HG03571 (cell line): ENCODE results near the gene NTNG1.

Experiments used
- ATAC-seq: cut with Tn5 transposase; IDR thresholded peaks from one replicate; pipeline ENCODE4 v1.9.1; 2021; ENCODE audit not compliant: unreplicated experiment

Gene NTNG1

DNA sequence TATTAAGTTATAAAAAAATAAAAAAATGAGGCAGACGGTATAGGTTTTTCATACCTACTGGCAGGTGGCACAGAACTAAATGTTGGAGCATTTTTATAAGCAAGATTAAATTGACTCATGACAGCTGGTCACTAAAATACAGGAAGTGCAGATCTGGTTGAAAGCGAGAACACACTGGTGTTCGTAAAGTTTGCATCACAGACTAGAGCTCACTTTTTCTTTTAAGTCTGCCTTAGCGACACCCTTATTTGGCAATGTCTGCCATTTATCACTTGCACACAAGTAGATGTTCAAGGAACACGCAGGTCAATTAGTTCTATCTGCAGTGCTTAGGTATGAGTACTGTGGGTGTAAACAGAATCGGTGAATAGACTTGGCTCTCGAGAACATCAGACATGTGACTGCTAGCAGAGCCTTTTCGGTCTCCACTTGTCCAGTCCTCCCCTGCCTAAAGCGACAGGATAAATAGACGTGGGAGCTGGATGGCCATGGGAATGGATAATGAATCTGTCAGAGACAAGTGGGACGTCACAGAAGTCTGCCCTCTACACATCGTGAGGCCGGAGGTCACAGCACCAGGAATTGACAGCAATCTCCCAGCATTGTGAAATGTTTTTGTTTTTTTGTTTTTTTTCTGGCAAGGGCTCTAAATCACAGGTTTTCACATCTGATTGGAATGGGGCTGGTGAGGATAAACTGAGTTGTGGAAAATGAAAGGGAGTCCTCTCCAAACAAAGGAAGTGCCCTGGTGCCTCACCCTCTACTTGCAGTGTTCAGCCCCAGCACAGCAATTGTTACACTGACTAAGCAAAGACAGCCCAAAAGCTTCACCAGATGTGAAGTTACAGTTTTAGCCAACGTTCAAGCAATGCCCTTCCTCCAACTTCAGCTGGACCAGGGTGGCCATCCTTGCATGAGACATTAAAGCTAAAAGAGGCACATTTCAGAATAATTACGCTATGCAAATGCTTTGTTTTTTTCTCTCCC is 248.9 kb downstream of the NTNG1 start:
- no peak for ATAC-seq

- no peak for ATAC-seq
Observed at GRCh38 chr1:107394301-107394700, 253.5 kb downstream of the NTNG1 start.

- ATAC-seq, result no peak
Observed at GRCh38 chr1:107401704-107402103, 260.9 kb downstream of the NTNG1 start.

GRCh38 chr1:107404756-107405155 is 263.9 kb downstream of the NTNG1 start:
- no peak for ATAC-seq

- no peak for ATAC-seq
Observed at GRCh38 chr1:107405236-107405635, 264.4 kb downstream of the NTNG1 start.

DNA sequence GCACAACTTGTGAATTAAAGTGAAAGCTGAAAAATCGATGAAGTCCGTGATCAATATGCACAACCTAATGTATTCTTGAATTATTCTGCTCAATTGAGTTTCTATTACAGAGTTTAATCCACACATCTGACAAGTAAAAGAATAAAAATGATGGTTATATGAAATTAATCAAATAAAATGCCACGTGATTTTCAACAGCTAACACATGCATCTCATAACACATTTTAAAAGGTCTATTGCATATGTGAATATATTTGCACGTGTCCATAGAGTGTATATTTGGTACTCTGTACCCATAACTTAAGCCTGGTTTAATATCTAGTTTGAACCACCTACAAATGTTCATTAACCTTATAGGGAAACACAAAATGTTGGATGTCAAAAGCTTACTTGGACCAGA is 266.2 kb downstream of the NTNG1 start:
- no peak for ATAC-seq

GRCh38 chr1:107413546-107413945 is 272.7 kb downstream of the NTNG1 start:
- no peak for ATAC-seq

GRCh38 chr1:107413951-107414350 is 273.1 kb downstream of the NTNG1 start:
- ATAC-seq, result no peak

DNA sequence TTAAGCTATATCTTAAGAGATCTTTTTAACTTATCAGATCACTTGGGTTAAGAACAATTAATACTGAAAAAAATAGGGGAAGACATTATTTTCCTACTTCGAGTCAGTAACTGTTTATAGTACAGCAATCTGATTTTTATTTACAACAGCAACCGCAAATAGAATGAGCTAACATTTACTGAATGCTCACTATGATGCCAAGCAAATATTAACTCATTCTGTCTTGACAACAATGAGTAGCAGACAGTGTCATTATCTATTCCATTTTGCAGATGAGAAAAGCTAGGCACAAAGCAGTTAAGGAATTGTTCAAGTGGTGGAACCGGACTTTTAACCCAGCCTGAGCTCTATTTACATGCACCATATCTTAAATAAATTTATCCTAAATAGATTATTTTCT is 273.7 kb downstream of the NTNG1 start:
- no peak for ATAC-seq

DNA sequence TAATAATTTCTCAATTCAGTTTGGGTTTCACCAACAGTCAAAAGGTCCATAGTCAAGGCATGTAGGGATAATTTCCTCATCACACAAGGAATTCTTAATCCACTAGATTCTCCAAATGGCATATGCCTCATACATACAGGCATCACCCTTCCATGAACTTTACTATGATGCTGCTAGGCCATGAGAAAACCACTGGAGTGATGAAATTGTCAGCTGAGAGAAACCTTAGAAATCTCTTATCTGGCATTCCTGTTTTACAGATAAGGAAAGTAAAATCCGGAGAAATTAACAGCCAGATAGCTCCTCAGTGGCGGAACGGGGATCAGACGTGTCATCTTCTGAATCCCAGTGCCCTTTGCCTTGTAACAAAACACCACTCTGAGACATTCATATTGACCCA is 274.4 kb downstream of the NTNG1 start:
- no peak for ATAC-seq

GRCh38 chr1:107419003-107419402 is 278.2 kb downstream of the NTNG1 start:
- ATAC-seq, result no peak

DNA sequence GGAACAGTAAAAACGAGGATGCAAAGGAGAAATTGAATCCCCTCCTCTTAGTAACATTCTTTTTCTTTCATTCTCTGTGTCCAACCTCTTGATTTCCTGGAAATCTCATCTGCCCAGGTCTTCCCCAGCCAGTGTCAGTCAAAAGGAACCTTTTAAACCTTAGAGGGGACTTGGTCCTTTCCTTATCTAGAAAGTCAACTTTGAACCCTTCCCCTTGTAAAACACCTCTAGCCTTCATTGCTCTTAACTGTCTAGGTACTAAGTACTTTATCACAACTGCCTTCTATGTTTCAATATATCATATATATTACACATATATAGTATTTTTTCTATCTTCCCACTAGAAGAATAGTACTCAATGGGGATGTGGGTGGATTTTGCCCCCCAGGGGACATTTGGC is 282.1 kb downstream of the NTNG1 start:
- no peak for ATAC-seq

- peak; percentile 65 for ATAC-seq
Observed at GRCh38 chr1:107430540-107431228, 289.8 kb downstream of the NTNG1 start.

- no peak for ATAC-seq
Observed at GRCh38 chr1:107432108-107432507, 291.3 kb downstream of the NTNG1 start.

DNA sequence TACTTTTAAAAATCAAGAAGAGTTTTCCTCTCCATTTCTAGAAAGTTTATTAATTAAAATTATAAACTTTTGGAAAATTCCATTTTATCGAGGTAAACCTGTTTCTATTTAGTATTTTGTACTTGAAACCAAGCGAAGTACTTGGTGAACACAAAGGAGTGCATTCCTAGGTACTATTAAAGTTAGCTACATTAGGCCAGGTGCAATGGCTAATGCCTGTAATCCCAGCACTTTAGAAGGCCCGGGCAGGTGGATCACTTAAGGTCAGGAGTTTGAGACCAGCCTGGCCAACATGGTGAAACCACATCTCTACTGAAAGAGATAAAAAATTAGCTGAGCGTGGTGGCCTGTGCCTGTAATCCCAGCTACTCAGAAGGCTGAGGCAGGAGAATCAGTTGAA is 292.2 kb downstream of the NTNG1 start:
- ATAC-seq, result no peak

DNA sequence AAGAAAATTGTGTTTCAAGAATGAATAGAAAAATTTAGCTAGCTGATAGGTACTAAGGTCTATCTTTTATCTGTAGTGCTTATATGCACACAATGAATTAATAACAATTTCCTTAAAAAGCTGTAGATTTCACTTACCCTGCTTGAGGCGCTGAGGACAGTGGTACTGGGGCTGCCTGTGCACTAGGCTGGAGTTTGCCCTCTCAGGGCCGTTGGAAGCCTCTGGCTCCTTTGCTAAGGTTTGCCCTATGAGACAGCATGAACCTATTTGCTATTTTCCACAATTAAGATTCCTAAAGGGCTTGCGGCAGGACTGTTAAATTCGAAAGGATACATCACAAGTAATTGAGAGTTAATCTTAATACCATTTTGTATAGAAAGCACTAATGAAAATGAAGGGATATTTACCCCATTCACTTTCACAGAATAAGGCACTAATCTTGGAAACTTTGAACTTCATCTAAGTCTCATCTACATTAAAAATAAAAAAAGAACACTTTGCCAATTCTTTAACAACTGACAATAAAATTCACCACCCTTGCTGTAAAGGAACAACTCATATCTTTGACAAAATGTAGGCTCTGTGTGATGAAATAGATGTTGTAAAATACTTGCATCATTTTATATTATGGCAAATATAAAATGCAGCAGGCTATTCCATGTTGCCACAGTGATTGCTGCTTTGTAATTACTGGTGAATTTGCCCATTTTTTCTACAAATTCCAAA is 293.0 kb downstream of the NTNG1 start:
- no peak for ATAC-seq

- ATAC-seq, result no peak
Observed at GRCh38 chr1:107434361-107434693, 293.5 kb downstream of the NTNG1 start.

DNA sequence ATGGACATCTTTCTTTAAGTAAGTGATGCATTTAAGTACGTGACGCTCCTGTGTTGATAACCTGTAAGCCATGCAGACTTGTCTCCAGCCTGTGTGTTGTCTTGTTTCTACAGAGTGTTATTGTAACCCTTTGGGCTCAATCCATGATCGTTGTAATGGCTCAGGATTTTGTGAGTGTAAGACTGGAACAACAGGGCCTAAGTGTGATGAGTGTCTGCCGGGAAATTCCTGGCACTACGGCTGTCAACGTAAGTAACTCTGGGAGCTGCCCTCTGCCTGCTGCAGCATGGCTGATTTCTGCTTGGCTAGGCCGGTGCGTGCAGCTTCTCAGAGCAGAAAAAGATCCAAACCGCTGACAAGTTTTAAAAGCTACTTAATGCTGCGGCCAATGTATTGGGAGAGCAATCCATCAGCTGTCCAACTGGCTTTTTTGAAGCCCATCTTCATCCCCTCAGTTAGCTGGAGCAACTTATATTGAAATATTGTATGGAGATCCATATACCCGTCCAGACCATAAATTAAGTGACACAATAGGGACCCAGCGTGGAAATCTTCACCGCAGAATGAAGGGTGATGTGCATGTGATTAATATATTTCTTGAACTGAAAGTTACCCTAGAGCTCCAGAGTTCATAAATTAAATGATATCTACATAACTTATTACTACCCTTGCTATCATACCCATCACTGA is 295.9 kb downstream of the NTNG1 start:
- no peak for ATAC-seq

DNA sequence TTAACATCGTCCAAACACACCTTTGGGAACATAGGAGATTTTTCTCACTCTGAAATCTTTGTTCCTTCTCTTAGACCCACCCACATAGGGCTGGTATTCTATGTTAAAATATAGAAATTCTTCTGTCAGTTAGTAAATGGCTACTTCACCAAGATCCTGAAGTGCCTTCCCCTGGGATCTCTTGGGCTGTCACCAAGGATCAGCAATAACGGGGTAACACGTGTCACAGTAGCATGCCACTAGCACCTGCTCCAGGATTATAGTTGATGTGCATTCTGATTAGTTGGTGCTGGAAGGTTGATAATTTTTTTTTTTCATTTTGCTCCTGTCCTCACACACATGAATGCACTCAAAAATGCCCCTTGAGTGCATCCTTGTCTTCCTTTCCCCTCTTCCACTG is 298.7 kb downstream of the NTNG1 start:
- no peak for ATAC-seq

DNA sequence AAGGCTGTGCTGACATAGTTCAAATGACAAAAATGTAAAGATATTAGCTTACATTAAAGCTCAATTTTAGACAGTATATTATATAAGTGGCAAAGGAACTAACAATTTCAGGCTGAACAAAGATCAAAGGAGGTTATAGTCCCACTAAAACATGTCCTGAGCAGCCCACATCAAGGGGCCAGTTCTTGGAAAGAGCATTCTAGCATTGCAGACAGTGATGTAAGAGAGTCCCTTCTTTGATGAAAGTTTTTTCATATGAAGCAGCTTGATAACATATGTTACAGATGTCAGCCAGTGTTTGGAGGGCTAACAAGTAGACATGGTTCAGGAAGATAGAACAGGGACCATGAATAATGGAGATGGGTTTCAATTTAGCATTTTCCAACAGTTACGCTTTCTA is 301.7 kb downstream of the NTNG1 start:
- no peak for ATAC-seq

DNA sequence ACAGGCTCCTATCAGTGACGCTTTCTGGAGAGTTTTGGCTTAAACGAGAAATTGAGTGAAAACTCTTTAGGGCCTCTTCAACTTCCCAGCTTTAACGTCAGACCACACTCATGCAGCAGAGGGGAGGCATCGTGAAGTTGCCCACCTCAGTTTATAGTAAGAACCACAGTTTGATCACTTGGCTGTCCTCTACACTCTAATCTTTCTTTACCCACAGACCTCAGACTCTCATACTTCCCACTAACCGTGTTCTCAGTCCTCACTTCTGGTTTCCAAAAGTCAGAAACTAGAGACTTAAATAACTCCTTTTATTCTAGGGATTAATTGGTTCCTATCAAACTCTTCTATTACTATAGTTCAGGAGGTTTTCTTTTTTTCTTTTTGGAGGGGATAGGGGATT is 302.2 kb downstream of the NTNG1 start:
- ATAC-seq, result no peak
